HG02884 (cell line): ENCODE results near the gene CCNYL1.

ENCODE experiments used
- ATAC-seq: cut with Tn5 transposase; IDR thresholded peaks from one replicate; pipeline ENCODE4 v1.9.1; 2021; ENCODE audit warnings: mild to moderate bottlenecking, moderate library complexity; ENCODE audit not compliant: unreplicated experiment

Gene CCNYL1

GRCh38 chr2:207764096-207764630 lies 52.7 kb downstream of the CCNYL1 start:
- no peak for ATAC-seq

GRCh38 chr2:207765547-207765946 lies 54.1 kb downstream of the CCNYL1 start:
- ATAC-seq: no peak

GRCh38 chr2:207766041-207766551 lies 54.7 kb downstream of the CCNYL1 start:
- ATAC-seq: no peak

- no peak for ATAC-seq
These were observed 55.4 kb downstream of the CCNYL1 start for GRCh38 chr2:207766697-207767460.

- ATAC-seq: no peak
These were observed 56.2 kb downstream of the CCNYL1 start for GRCh38 chr2:207767461-207768167.

GRCh38 chr2:207768168-207768865 lies 56.9 kb downstream of the CCNYL1 start:
- no peak for ATAC-seq

- peak; percentile 13 for ATAC-seq
These were observed 57.6 kb downstream of the CCNYL1 start for GRCh38 chr2:207768866-207769596.

GRCh38 chr2:207770602-207771404 lies 59.4 kb downstream of the CCNYL1 start:
- no peak for ATAC-seq

- ATAC-seq: no peak
These were observed 60.0 kb downstream of the CCNYL1 start for GRCh38 chr2:207771421-207771820.

- no peak for ATAC-seq
These were observed 60.8 kb downstream of the CCNYL1 start for GRCh38 chr2:207772081-207772843.

- no peak for ATAC-seq
These were observed 61.4 kb downstream of the CCNYL1 start for GRCh38 chr2:207772844-207773205.

GRCh38 chr2:207775473-207775872 lies 64.0 kb downstream of the CCNYL1 start:
- ATAC-seq: no peak

GRCh38 chr2:207777124-207777523 lies 65.7 kb downstream of the CCNYL1 start:
- ATAC-seq: no peak

- no peak for ATAC-seq
These were observed 67.0 kb downstream of the CCNYL1 start for GRCh38 chr2:207778298-207778882.

- no peak for ATAC-seq
These were observed 68.1 kb downstream of the CCNYL1 start for GRCh38 chr2:207779523-207779922.

GRCh38 chr2:207782238-207783030 lies 71.0 kb downstream of the CCNYL1 start:
- ATAC-seq: no peak

- no peak for ATAC-seq
These were observed 72.1 kb downstream of the CCNYL1 start for GRCh38 chr2:207783514-207783913.

- no peak for ATAC-seq
These were observed 73.5 kb downstream of the CCNYL1 start for GRCh38 chr2:207784898-207785297.
